Parathyroid adenoma (tissue), 2 donors: ENCODE measurements around the gene EPHB2.

Experiments
- H2AFZ ChIP-seq: fragments of 300-600 bp; sonication (generic); one replicate; pipeline ENCODE4 v1.7.0; 2017; ENCODE audit warnings: antibody characterized with exemption, mild to moderate bottlenecking
- H3K27ac ChIP-seq: fragments of 300-600 bp; sonication (generic); one replicate; pipeline ENCODE4 v1.7.0; 2017
- H3K27me3 ChIP-seq: fragments of 300-600 bp; sonication (generic); one replicate; pipeline ENCODE4 v1.7.0; 2017; ENCODE audit warnings: low read length; ENCODE audit not compliant: control insufficient read depth, insufficient read depth
- H3K36me3 ChIP-seq: fragments of 300-600 bp; sonication (generic); one replicate; pipeline ENCODE4 v1.7.0; 2017; ENCODE audit warnings: low read length; ENCODE audit not compliant: control insufficient read depth, insufficient read depth
- H3K4me1 ChIP-seq: fragments of 300-600 bp; sonication (generic); one replicate; pipeline ENCODE4 v1.7.0; 2017; ENCODE audit warnings: control low read depth
- H3K4me2 ChIP-seq: fragments of 300-600 bp; sonication (generic); one replicate; pipeline ENCODE4 v1.7.0; 2017; ENCODE audit warnings: low read length
- H3K4me3 ChIP-seq: fragments of 300-600 bp; sonication (generic); one replicate; pipeline ENCODE4 v1.7.0; 2017; ENCODE audit warnings: low read depth, low read length
- H3K79me2 ChIP-seq: fragments of 300-600 bp; sonication (generic); one replicate; pipeline ENCODE4 v1.7.0; 2017; ENCODE audit warnings: control low read depth
- H3K9ac ChIP-seq: fragments of 300-600 bp; sonication (generic); one replicate; pipeline ENCODE4 v1.7.0; 2017; ENCODE audit warnings: mild to moderate bottlenecking
- H3K9me3 ChIP-seq: fragments of 300-600 bp; sonication (generic); one replicate; pipeline ENCODE4 v1.7.0; 2017; ENCODE audit warnings: low read length; ENCODE audit not compliant: control insufficient read depth
- CTCF ChIP-seq: fragments of 300-600 bp; sonication (generic); IDR thresholded peaks from one replicate; pipeline ENCODE4 v1.7.0; 2017; ENCODE audit warnings: antibody characterized with exemption, mild to moderate bottlenecking
- donor health status: primary hyperparathyroidism.

The EPHB2 gene

DNA sequence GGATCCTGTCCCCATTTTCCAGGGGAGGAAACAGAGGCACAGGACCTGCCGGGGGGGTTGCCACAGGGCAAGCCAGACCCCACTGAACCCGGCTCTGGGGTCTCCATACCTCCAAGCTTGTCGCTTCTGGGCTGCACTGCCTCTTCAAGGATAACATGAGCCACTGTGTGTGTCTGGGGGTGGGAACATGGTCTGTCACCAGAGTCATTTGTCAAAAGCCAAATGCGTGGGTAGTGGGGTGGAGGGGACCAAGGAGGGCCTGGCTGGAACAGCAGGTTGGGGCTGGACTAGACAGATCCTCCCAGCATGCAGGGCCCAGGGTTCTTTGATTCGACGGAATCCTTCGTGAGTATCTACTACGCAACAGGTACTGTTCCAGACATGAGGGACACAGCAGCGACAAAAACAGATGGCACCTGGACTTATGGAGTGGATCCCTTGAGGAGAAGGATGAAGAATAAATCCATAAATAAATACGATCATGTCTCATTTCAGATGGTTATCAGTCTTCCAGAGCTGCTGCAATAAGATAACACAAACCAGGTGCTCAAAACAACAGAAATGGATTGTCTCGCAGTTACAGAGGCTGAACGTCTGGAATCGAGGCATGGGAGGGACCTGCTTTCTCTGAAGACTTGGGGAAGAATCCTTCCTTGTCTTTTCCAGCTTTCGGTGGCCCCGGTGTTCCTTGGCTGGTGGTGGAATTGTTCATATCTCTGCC lies 28.9 kb upstream of the EPHB2 start:
- H3K4me3 ChIP-seq: no peak overlapping the region
- no peak overlapping the region for H3K9ac ChIP-seq
- no peak for TF ChIP-seq CTCF
- H3K27ac ChIP-seq: no peak overlapping the region
- no peaks in the 10 kb centered on the region for H3K4me1 ChIP-seq
- no peak overlapping the region for H2AFZ ChIP-seq
- no peaks in the 10 kb centered on the region for H3K36me3 ChIP-seq
- H3K4me2 ChIP-seq: no peak overlapping the region
- no peaks in the 10 kb centered on the region for H3K79me2 ChIP-seq
- H3K9me3 ChIP-seq: no peaks in the 10 kb centered on the region
- H3K27me3 ChIP-seq: no peaks in the 10 kb centered on the region

GRCh38 chr1:22683547-22683946 lies 27.1 kb upstream of the EPHB2 start:
- Histone ChIP-seq H3K27me3 (no peaks in the 10 kb centered on the region), H3K27ac (no peak overlapping the region), H3K36me3 (no peaks in the 10 kb centered on the region), H3K4me1 (no peaks in the 10 kb centered on the region), H2AFZ (no peak overlapping the region), H3K4me2 (no peak overlapping the region), H3K4me3 (no peak overlapping the region), H3K9ac (no peak overlapping the region), H3K79me2 (no peaks in the 10 kb centered on the region), H3K9me3 (no peaks in the 10 kb centered on the region)
- no peak for TF ChIP-seq CTCF

DNA sequence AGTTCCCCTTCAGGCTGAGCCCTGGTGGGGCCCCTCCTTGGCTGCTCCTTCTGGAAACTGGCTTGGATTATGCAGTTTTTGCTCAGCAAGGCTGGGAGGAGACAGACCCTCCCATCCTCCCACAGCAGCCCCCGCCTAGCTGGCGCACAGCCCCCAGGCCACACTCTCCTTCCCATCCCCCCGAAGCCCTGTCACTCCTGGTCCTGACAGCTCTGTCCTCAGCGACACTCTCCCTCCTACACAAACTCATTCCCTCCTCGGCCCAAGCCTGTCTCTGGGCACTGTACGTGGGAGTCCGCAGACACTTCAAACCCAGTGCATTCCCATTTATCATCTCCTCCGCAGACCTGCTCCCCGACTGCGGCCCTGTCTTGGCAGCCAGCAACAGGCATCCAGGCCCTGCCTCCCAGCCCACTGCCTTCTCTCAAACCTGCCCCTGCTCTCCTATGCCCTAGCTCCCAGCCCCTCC lies 25.0 kb upstream of the EPHB2 start:
- Histone ChIP-seq H3K4me1 (no peaks in the 10 kb centered on the region), H3K27me3 (no peaks in the 10 kb centered on the region), H3K9ac (no peak overlapping the region), H2AFZ (no peak overlapping the region), H3K36me3 (no peaks in the 10 kb centered on the region), H3K4me2 (no peak overlapping the region), H3K79me2 (no peaks in the 10 kb centered on the region), H3K9me3 (no peaks in the 10 kb centered on the region), H3K4me3 (no peak overlapping the region), H3K27ac (no peak overlapping the region)
- no peak for TF ChIP-seq CTCF

DNA sequence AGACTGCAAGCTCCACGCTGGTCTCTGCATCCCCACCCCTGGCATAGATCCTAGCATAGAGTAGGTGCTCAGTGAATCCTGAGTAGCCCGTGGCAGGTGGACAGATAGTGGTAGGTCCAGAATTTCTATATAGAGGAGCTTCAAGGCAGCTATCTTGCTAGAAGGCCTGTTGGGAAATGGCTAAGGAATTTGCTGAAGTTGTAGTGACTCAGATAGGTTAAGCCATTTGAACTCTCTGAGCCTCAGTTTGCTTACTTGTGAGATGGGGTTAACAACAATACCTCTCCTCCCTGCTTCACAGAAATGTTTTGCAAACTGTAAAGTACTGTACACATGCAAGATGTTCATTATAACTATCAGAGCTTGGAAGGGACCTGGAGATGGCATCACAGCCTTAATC lies 23.4 kb upstream of the EPHB2 start:
- Histone ChIP-seq H3K4me2 (no peak overlapping the region), H3K9ac (no peak overlapping the region), H3K4me1 (no peaks in the 10 kb centered on the region), H3K79me2 (no peaks in the 10 kb centered on the region), H2AFZ (no peak overlapping the region), H3K27me3 (no peaks in the 10 kb centered on the region), H3K27ac (no peak overlapping the region), H3K9me3 (no peaks in the 10 kb centered on the region), H3K36me3 (no peaks in the 10 kb centered on the region), H3K4me3 (no peak overlapping the region)
- TF ChIP-seq CTCF: no peak

DNA sequence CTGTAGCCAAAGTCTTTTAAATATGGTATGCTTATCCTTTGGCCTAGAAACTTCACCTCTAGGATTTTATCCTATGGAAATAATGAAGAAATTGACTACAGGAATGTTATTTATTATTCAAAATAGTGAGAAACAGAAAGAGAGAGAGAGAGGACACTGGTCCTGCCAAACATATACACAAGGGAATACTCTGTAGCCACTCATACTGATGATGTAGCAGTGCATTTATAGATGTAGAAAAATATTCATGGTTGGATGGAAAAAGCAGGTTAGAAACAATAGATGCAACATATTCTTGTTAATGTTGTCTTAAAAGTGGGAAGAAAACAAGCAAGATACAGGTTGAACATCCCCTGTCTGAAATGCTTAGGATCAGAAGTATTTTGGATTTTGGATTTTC lies 22.2 kb upstream of the EPHB2 start:
- Histone ChIP-seq H3K9me3 (no peaks in the 10 kb centered on the region), H3K4me1 (no peaks in the 10 kb centered on the region), H2AFZ (no peak overlapping the region), H3K27ac (no peak overlapping the region), H3K36me3 (no peaks in the 10 kb centered on the region), H3K4me2 (no peak overlapping the region), H3K79me2 (no peaks in the 10 kb centered on the region), H3K4me3 (no peak overlapping the region), H3K9ac (no peak overlapping the region), H3K27me3 (no peaks in the 10 kb centered on the region)
- no peak for TF ChIP-seq CTCF
